ENCODE results near the gene TNIK.

Gene TNIK

DNA sequence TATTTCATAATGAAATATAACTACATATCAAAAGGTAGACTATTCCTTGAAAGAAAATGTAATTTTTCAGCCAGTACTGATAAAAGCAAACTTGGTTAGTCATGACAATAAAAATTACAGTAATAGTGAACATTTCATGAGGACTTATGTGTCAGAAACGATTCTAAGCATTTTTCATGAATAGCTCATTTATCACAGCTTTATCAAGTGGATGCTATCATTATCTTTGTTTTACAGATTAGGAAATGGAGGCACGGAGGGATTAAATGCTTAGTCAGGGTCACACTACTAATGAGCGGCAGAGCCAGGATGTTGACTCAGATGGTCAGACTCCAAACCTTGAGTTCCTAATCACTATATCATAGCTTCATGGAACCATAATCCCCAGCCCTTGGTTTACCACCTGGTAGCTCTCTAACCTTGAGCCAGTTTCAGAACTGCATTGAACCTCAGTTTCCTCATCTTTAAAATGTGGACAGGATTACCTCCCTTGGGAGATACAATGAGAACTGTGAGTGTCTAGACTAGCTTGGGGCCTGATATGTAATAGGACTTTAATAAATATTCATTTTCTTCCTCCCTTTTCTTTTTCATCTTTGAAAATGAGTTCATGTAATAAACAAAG lies 85.4 kb downstream of the TNIK start:
- Histone ChIP-seq H3K9me3 (ENCODE audit: severe bottlenecking) (no peaks in the 10 kb centered on the region), H3K4me1 (ENCODE audit: insufficient read depth, poor library complexity, severe bottlenecking) (peaks cover 13% of the 10 kb centered on the region), H3K27me3 (ENCODE audit: insufficient read depth, poor library complexity, severe bottlenecking) (no peaks in the 10 kb centered on the region), H3K36me3 (ENCODE audit: low read depth) (no peaks in the 10 kb centered on the region), H3K27ac (ENCODE audit: poor library complexity, severe bottlenecking) (peak overlapping the region; percentile 79), H3K4me3 (ENCODE audit: severe bottlenecking) (no peak overlapping the region)
- TF ChIP-seq, protein P1, sequence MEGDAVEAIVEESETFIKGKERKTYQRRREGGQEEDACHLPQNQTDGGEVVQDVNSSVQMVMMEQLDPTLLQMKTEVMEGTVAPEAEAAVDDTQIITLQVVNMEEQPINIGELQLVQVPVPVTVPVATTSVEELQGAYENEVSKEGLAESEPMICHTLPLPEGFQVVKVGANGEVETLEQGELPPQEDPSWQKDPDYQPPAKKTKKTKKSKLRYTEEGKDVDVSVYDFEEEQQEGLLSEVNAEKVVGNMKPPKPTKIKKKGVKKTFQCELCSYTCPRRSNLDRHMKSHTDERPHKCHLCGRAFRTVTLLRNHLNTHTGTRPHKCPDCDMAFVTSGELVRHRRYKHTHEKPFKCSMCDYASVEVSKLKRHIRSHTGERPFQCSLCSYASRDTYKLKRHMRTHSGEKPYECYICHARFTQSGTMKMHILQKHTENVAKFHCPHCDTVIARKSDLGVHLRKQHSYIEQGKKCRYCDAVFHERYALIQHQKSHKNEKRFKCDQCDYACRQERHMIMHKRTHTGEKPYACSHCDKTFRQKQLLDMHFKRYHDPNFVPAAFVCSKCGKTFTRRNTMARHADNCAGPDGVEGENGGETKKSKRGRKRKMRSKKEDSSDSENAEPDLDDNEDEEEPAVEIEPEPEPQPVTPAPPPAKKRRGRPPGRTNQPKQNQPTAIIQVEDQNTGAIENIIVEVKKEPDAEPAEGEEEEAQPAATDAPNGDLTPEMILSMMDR (IDR thresholded peaks at IDR 0.05; ENCODE audit: poor library complexity, severe bottlenecking) = no peak
- ATAC-seq (ENCODE audit: low read depth) (peak; percentile 78), DNase-seq (ENCODE audit: low spot score) (no peak)

DNA sequence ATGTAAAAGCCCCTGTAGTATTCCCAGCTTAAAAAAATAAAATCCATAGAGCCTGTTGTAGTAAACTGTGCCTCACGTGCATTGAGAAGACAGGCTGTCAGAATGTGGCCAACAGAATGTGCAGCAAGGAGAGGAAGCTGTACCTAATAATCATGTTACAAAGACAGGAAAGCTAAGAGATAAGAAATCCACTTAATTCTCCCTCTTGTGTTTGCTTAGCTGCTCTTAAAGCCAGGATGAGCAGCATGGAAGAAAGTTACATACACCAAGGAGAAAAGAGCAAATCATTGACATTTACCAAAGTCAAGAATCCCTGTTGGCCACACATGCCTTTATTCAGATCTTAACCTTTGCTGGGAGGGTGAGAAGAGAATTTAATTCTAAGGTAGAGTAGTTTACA lies 85.9 kb downstream of the TNIK start:
- Histone ChIP-seq H3K27ac (ENCODE audit: poor library complexity, severe bottlenecking) (peak overlapping the region; percentile 79), H3K9me3 (ENCODE audit: severe bottlenecking) (no peaks in the 10 kb centered on the region), H3K4me1 (ENCODE audit: insufficient read depth, poor library complexity, severe bottlenecking) (peaks cover 13% of the 10 kb centered on the region), H3K4me3 (ENCODE audit: severe bottlenecking) (no peak overlapping the region), H3K36me3 (ENCODE audit: low read depth) (no peaks in the 10 kb centered on the region), H3K27me3 (ENCODE audit: insufficient read depth, poor library complexity, severe bottlenecking) (no peaks in the 10 kb centered on the region)
- DNase-seq (ENCODE audit: low spot score) (no peak), ATAC-seq (ENCODE audit: low read depth) (no peak)
- TF ChIP-seq, protein P1 (IDR thresholded peaks at IDR 0.05; ENCODE audit: poor library complexity, severe bottlenecking) = no peak

DNA sequence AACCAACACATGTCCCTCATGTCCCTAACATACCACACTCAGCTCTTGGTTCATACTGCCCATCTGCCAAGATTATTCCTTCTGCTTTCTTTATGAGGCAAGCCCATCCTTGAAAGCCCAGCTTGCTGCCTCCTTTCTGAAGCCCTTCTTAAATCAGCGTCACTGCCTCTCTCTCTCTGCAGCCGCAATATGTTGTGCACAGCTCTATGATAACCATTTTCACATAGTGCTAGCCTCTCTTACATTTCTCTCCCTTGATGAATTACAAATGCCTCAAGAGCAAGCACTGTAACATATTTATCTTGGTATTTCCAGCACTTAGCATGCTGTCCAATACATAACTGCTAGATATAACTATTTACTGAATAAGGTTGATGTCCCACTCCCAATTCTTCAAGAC lies 86.5 kb downstream of the TNIK start:
- Histone ChIP-seq H3K27ac (ENCODE audit: poor library complexity, severe bottlenecking) (peak overlapping the region; percentile 79), H3K4me1 (ENCODE audit: insufficient read depth, poor library complexity, severe bottlenecking) (peaks cover 13% of the 10 kb centered on the region), H3K9me3 (ENCODE audit: severe bottlenecking) (no peaks in the 10 kb centered on the region), H3K27me3 (ENCODE audit: insufficient read depth, poor library complexity, severe bottlenecking) (no peaks in the 10 kb centered on the region), H3K4me3 (ENCODE audit: severe bottlenecking) (no peak overlapping the region), H3K36me3 (ENCODE audit: low read depth) (no peaks in the 10 kb centered on the region)
- TF ChIP-seq, protein P1 (IDR thresholded peaks at IDR 0.05; ENCODE audit: poor library complexity, severe bottlenecking) = no peak
- ATAC-seq (ENCODE audit: low read depth) (no peak), DNase-seq (ENCODE audit: low spot score) (no peak)

DNA sequence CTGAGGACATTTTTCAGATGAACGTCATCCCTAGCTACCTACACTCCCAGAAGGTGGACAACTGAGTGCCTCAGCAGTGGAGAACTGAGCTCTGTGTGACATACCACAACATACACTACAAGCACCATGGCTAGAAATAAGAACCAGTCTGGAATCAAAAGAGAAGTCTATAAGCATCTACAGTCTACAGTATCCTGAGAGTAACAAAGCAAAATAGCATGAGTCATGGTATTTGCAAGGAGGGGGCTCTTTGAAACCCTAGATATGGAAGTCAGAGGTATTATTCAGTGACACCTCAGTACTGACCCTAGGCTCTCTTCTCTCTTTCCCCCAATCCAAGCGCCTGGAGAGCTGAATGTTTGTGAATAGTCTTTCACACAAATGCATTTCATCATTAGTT lies 87.5 kb downstream of the TNIK start:
- H3K4me3 ChIP-seq (ENCODE audit: severe bottlenecking) = no peak overlapping the region
- ATAC-seq (ENCODE audit: low read depth) (no peak; the same call in 2 of the 3 replicates), DNase-seq (ENCODE audit: low spot score) (no peak)

DNA sequence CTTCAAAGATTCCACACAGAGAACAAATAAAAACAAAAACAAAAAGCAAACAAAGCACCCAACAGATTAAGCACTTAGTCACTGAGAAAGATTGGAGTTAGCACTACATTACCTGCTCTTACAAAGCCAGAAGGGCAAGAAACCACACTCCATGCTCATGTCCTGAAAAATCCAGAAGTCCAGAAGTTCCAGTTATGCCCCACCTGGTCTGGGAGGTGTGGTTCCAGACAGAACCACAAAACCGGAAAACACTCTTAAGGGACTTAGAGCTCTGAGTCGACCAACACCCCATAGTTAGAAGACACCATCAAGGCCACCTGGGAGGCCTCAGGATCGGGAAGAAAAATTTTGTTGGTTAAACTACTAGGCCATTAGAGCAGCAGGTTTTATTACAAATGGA lies 88.9 kb downstream of the TNIK start:
- peaks cover 13% of the 10 kb centered on the region for H3K4me1 ChIP-seq (ENCODE audit: insufficient read depth, poor library complexity, severe bottlenecking)
- ATAC-seq (ENCODE audit: low read depth) = no peak
- H3K9me3 ChIP-seq (ENCODE audit: severe bottlenecking) = no peaks in the 10 kb centered on the region
- H3K4me3 ChIP-seq (ENCODE audit: severe bottlenecking) = no peak overlapping the region
- DNase-seq (ENCODE audit: low spot score) = no peak
- H3K27me3 ChIP-seq (ENCODE audit: insufficient read depth, poor library complexity, severe bottlenecking) = no peaks in the 10 kb centered on the region
- TF ChIP-seq, protein P1 (IDR thresholded peaks at IDR 0.05; ENCODE audit: poor library complexity, severe bottlenecking) = no peak
- no peak overlapping the region for H3K27ac ChIP-seq (ENCODE audit: poor library complexity, severe bottlenecking)
- no peaks in the 10 kb centered on the region for H3K36me3 ChIP-seq (ENCODE audit: low read depth)

More for the DNA sequence above, 87.5 kb downstream of the TNIK start:
- H3K27ac ChIP-seq (ENCODE audit: poor library complexity, severe bottlenecking) = no peak overlapping the region
- H3K9me3 ChIP-seq (ENCODE audit: severe bottlenecking) = no peaks in the 10 kb centered on the region
- no peaks in the 10 kb centered on the region for H3K27me3 ChIP-seq (ENCODE audit: insufficient read depth, poor library complexity, severe bottlenecking)
- H3K4me1 ChIP-seq (ENCODE audit: insufficient read depth, poor library complexity, severe bottlenecking) = peaks cover 13% of the 10 kb centered on the region
- H3K36me3 ChIP-seq (ENCODE audit: low read depth) = no peaks in the 10 kb centered on the region
- TF ChIP-seq, protein P1 (IDR thresholded peaks at IDR 0.05; ENCODE audit: poor library complexity, severe bottlenecking) = no peak

All from RWPE2 (cell line).